Skin epidermis (tissue), 12 donors: Measurements from ENCODE around the gene FAM161A.
"Not testable (repeated sequence)": the region's sequence is repeated elsewhere in the genome, so short reads cannot be mapped to it uniquely, and the experiment has no call there.

Source experiments
- H3K27ac ChIP-seq, 21 experiments: fragments of 200-600 bp; sonication (generic) in 11 of 21; one replicate each; pipeline ENCODE4 v1.5.0; 2020; ENCODE audit warnings: mild to moderate bottlenecking in 3 of 21, inconsistent platforms in 2 of 21, moderate library complexity in 2 of 21
- H3K4me3 ChIP-seq, 7 experiments: fragments of 200-600 bp; sonication (generic) in 2 of 7; one replicate each; pipeline ENCODE4 v1.5.0; 2020; ENCODE audit warnings: inconsistent platforms in 2 of 7, mild to moderate bottlenecking in 2 of 7, moderate library complexity in 1 of 7

Gene FAM161A

GRCh38 chr2:61851270-61851669 is 2.6 kb downstream of the FAM161A start:
- H3K27ac ChIP-seq, H3K4me3 ChIP-seq: not testable (repeated sequence)

- Histone ChIP-seq H3K4me3 (no peak overlapping the region), H3K27ac (no peak overlapping the region)
Measured at GRCh38 chr2:61845320-61845719, 8.5 kb downstream of the FAM161A start.

GRCh38 chr2:61841286-61841685 is 12.6 kb downstream of the FAM161A start:
- Histone ChIP-seq H3K27ac (no peak overlapping the region), H3K4me3 (no peak overlapping the region)

- Histone ChIP-seq H3K27ac (no peak overlapping the region), H3K4me3 (no peak overlapping the region)
Measured at GRCh38 chr2:61834893-61835292, 19.0 kb downstream of the FAM161A start.

- no peak overlapping the region for H3K4me3 ChIP-seq
- H3K27ac ChIP-seq, result no peak overlapping the region
Measured at GRCh38 chr2:61833971-61834370, 19.9 kb downstream of the FAM161A start.

- no peak overlapping the region for H3K27ac ChIP-seq
- no peak overlapping the region for H3K4me3 ChIP-seq
Measured at GRCh38 chr2:61832183-61832841, 21.5 kb downstream of the FAM161A start.

- H3K4me3 ChIP-seq, result no peak overlapping the region
- no peak overlapping the region for H3K27ac ChIP-seq
Measured at GRCh38 chr2:61822255-61822654, 31.6 kb downstream of the FAM161A start.

GRCh38 chr2:61816480-61817355 is 37.1 kb downstream of the FAM161A start:
- H3K27ac ChIP-seq, result no peak overlapping the region

GRCh38 chr2:61814539-61815160 is 39.2 kb downstream of the FAM161A start:
- H3K4me3 ChIP-seq, result no peak overlapping the region
- H3K27ac ChIP-seq, result no peak overlapping the region

More at GRCh38 chr2:61816480-61817355, 37.1 kb downstream of the FAM161A start:
- no peak overlapping the region for H3K4me3 ChIP-seq

- not testable (repeated sequence) for H3K27ac ChIP-seq, H3K4me3 ChIP-seq
Measured at GRCh38 chr2:61813314-61813713, 40.5 kb downstream of the FAM161A start.

GRCh38 chr2:61811821-61812220 is 42.0 kb downstream of the FAM161A start:
- Histone ChIP-seq H3K27ac (no peak overlapping the region), H3K4me3 (no peak overlapping the region)

- not testable (repeated sequence) for H3K4me3 ChIP-seq, H3K27ac ChIP-seq
Measured at GRCh38 chr2:61810203-61810602, 43.7 kb downstream of the FAM161A start.

- H3K27ac ChIP-seq, H3K4me3 ChIP-seq: not testable (repeated sequence)
Measured at GRCh38 chr2:61808693-61809092, 45.2 kb downstream of the FAM161A start.

GRCh38 chr2:61807036-61807757 is 46.7 kb downstream of the FAM161A start:
- Histone ChIP-seq H3K27ac (no peak overlapping the region), H3K4me3 (no peak overlapping the region)

- no peak overlapping the region for H3K4me3 ChIP-seq
- no peak overlapping the region for H3K27ac ChIP-seq
Measured at GRCh38 chr2:61802548-61802947, 51.3 kb downstream of the FAM161A start.

GRCh38 chr2:61799099-61799498 is 54.8 kb downstream of the FAM161A start:
- Histone ChIP-seq H3K27ac (no peak overlapping the region), H3K4me3 (no peak overlapping the region)

GRCh38 chr2:61797446-61797845 is 56.4 kb downstream of the FAM161A start:
- H3K4me3 ChIP-seq, result not testable (repeated sequence)

GRCh38 chr2:61795408-61795807 is 58.5 kb downstream of the FAM161A start:
- Histone ChIP-seq H3K4me3 (no peak overlapping the region), H3K27ac (no peak overlapping the region)

More at GRCh38 chr2:61797446-61797845, 56.4 kb downstream of the FAM161A start:
- not testable (repeated sequence) for H3K27ac ChIP-seq

- no peak overlapping the region for H3K4me3 ChIP-seq
- no peak overlapping the region for H3K27ac ChIP-seq
Measured at GRCh38 chr2:61793389-61793836, 60.4 kb downstream of the FAM161A start.

GRCh38 chr2:61792355-61792890 is 61.4 kb downstream of the FAM161A start:
- no peak overlapping the region for H3K4me3 ChIP-seq
- no peak overlapping the region for H3K27ac ChIP-seq
